Hepatocyte (in vitro differentiated cells): ENCODE results near the gene ACOX3. TPM values are rescaled to one million over a fixed set of nuclear protein-coding genes. Genes with fewer than 3 reads are reported as not detected.

Source experiments
- DNase-seq: peaks from one replicate; pipeline ENCODE4 v3.0.0-alpha.2; 2016; ENCODE audit warnings: low spot score
- H2AFZ ChIP-seq: fragments of 200-600 bp; sonication (generic); 2 replicates; pipeline ENCODE4 v1.6.0; 2016; ENCODE audit warnings: antibody characterized with exemption, mild to moderate bottlenecking
- H3K27ac ChIP-seq: fragments of 200-600 bp; sonication (generic); 2 replicates; pipeline ENCODE4 v1.5.1; 2016; ENCODE audit warnings: mild to moderate bottlenecking
- H3K27me3 ChIP-seq: fragments of 200-600 bp; sonication (generic); 2 replicates; pipeline ENCODE4 v1.6.1; 2016
- H3K36me3 ChIP-seq: fragments of 200-600 bp; sonication (generic); replicated peaks from 2 replicates; pipeline ENCODE4 v1.5.1; 2016; ENCODE audit warnings: low read depth; ENCODE audit not compliant: insufficient read depth
- H3K4me1 ChIP-seq: fragments of 200-600 bp; sonication (generic); 2 replicates; pipeline ENCODE4 v1.5.1; 2016; ENCODE audit warnings: mild to moderate bottlenecking, moderate library complexity; ENCODE audit not compliant: insufficient read depth
- H3K4me2 ChIP-seq: fragments of 200-600 bp; sonication (generic); 2 replicates; pipeline ENCODE4 v1.6.0; 2016
- H3K4me3 ChIP-seq: fragments of 200-600 bp; sonication (generic); 2 replicates; pipeline ENCODE4 v1.5.1; 2016; ENCODE audit warnings: mild to moderate bottlenecking
- H3K79me2 ChIP-seq: fragments of 200-600 bp; sonication (generic); 2 replicates; pipeline ENCODE4 v1.6.0; 2017; ENCODE audit warnings: mild to moderate bottlenecking
- H3K9me2 ChIP-seq: fragments of 200-600 bp; sonication (generic); replicated peaks from 2 replicates; pipeline ENCODE4 v1.6.0; 2017; ENCODE audit warnings: mild to moderate bottlenecking; ENCODE audit not compliant: insufficient read depth
- H3K9me3 ChIP-seq: fragments of 200-600 bp; sonication (generic); 2 replicates; pipeline ENCODE4 v1.5.1; 2016; ENCODE audit warnings: low read depth, mild to moderate bottlenecking
- H4K20me1 ChIP-seq: fragments of 200-600 bp; sonication (generic); 2 replicates; pipeline ENCODE4 v1.6.0; 2016; ENCODE audit warnings: mild to moderate bottlenecking; ENCODE audit not compliant: insufficient read depth, poor library complexity, severe bottlenecking
- CTCF ChIP-seq: fragments of 200-600 bp; sonication (generic); IDR thresholded peaks from 2 replicates; pipeline ENCODE4 v1.5.1; 2016; ENCODE audit warnings: antibody characterized with exemption, mild to moderate bottlenecking; ENCODE audit not compliant: poor library complexity
- EZH2 ChIP-seq: fragments of 200-600 bp; sonication (generic); IDR thresholded peaks from 2 replicates; pipeline ENCODE4 v1.6.1; 2016; ENCODE audit warnings: antibody characterized with exemption, mild to moderate bottlenecking, borderline replicate concordance
- EZH2phosphoT487 ChIP-seq: fragments of 200-600 bp; sonication (generic); IDR thresholded peaks from one replicate; pipeline ENCODE4 v1.6.1; 2018; ENCODE audit warnings: antibody characterized with exemption, mild to moderate bottlenecking, low read depth, moderate library complexity; ENCODE audit not compliant: unreplicated experiment, severe bottlenecking
- WGBS: methylation state at CpG from one replicate; pipeline ENCODE4 v1.1.6; 2016; ENCODE audit warnings: low lambda C conversion rate; ENCODE audit errors: missing lambda C conversion rate; 5-methylcytosine and 5-hydroxymethylcytosine counted together
- polyA plus RNA-seq: library from polyadenylated mRNA; unstranded; fragments of >200 nt; fragmentation: Nextera tagmentation; extraction: Ambion mirVana; gene quantifications from 2 replicates; pipeline ENCODE4 v1.2.1, GENCODE V29; 2016
- total RNA-seq: library from RNA; depleted of rRNA; stranded (reverse); fragments of >200 nt; gene quantifications from 2 replicates; pipeline ENCODE4 v1.2.3, GENCODE V29; 2014

ACOX3 gene
- total and polyA plus RNA-seq, 2 experiments from 2014 or later: 17.6 to 22.5 TPM

- Histone ChIP-seq H3K27me3 (no peaks in the 10 kb centered on the region), H3K36me3 (no peaks in the 10 kb centered on the region), H3K4me2 (no peak overlapping the region), H3K27ac (no peak overlapping the region), H3K79me2 (no peaks in the 10 kb centered on the region), H3K9me2 (no peaks in the 10 kb centered on the region), H3K4me3 (no peak overlapping the region), H2AFZ (no peak overlapping the region), H4K20me1 (no peaks in the 10 kb centered on the region), H3K9me3 (no peaks in the 10 kb centered on the region), H3K4me1 (peaks cover 8% of the 10 kb centered on the region)
- 94% methylated on average over 9 of the region's 9 CpGs for WGBS
- TF ChIP-seq CTCF: no peak
- TF ChIP-seq EZH2: no peak
- no peak for TF ChIP-seq EZH2phosphoT487
- no peak for DNase-seq
Measured at GRCh38 chr4:8353158-8353669, 87.3 kb downstream of the ACOX3 start.

GRCh38 chr4:8352368-8353157 is 88.0 kb downstream of the ACOX3 start:
- Histone ChIP-seq H2AFZ (no peak overlapping the region), H3K4me3 (no peak overlapping the region), H3K9me3 (no peaks in the 10 kb centered on the region), H3K36me3 (no peaks in the 10 kb centered on the region), H3K4me1 (peaks cover 8% of the 10 kb centered on the region), H3K27me3 (no peaks in the 10 kb centered on the region), H3K27ac (no peak overlapping the region), H3K9me2 (no peaks in the 10 kb centered on the region), H4K20me1 (no peaks in the 10 kb centered on the region), H3K79me2 (no peaks in the 10 kb centered on the region), H3K4me2 (no peak overlapping the region)
- no peak for DNase-seq
- WGBS: 84% methylated on average over 20 of the region's 20 CpGs
- TF ChIP-seq EZH2 (no peak), EZH2phosphoT487 (no peak), CTCF (no peak)

- 53% methylated on average over 8 of the region's 8 CpGs for WGBS
- TF ChIP-seq EZH2phosphoT487: no peak
- no peak for TF ChIP-seq CTCF
- TF ChIP-seq EZH2: no peak
Measured at GRCh38 chr4:8351931-8352367, 88.6 kb downstream of the ACOX3 start.

More at GRCh38 chr4:8351931-8352367, 88.6 kb downstream of the ACOX3 start:
- Histone ChIP-seq H3K79me2 (no peaks in the 10 kb centered on the region), H2AFZ (no peak overlapping the region), H3K9me2 (no peaks in the 10 kb centered on the region), H3K4me3 (no peak overlapping the region), H3K9me3 (no peaks in the 10 kb centered on the region), H3K27ac (no peak overlapping the region), H4K20me1 (no peaks in the 10 kb centered on the region), H3K4me2 (no peak overlapping the region), H3K36me3 (no peaks in the 10 kb centered on the region), H3K4me1 (peaks cover 8% of the 10 kb centered on the region), H3K27me3 (no peaks in the 10 kb centered on the region)
- DNase-seq: no peak
